ENCODE data around the gene ZFPL1. TPM values are rescaled to one million over a fixed set of nuclear protein-coding genes. Genes with fewer than 3 reads are reported as not detected.

ZFPL1 gene
- total and polyA plus RNA-seq, 9 of the 15 experiments (the other 6 are each of a cell fraction or from before 2014, with no cell fraction given) = 3.7 to 37.5 (median 22.7) TPM

DNA sequence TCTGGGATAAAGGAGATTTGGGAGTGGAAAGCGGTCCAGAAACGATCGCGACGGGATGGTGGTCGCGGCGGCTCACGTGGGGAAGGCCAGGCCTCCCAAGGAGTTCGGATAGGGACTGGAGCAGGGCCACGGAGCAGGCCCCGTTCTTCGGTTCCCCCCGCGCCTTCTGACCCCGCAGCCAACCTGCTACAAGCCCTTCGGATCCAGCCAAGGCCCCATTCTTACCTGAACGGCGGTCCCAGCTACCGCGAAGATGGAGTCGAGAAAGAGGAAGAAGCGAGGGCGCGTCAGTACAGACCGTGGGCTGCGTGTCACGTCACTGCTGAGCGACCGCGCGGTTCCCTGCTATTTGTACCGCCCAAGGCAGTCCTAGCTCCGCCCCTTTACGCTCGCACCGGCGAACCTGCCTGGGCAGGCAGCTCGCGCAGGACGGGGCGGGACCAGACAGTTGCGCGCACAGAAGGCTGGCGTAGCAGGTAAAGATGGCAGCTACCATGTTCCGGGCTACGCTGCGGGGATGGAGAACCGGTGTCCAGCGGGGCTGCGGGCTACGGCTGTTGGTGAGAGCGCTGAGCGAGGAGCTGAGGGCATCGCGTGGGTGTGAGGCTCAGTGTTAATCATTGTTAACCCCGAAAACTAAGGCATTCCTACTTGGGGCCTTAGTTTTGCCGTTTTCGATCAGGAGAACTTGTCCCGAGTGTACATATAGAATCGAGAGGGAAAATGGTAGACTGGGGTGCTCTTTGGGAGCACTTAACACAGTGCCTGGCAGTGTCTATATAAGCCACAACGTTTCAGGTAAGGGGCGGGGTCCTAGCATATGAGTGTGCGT, 38.1 kb downstream of the ZFPL1 start, which contains the start of the genes FAU and MRPL49 (continued):
- TF ChIP-seq, protein P1, sequence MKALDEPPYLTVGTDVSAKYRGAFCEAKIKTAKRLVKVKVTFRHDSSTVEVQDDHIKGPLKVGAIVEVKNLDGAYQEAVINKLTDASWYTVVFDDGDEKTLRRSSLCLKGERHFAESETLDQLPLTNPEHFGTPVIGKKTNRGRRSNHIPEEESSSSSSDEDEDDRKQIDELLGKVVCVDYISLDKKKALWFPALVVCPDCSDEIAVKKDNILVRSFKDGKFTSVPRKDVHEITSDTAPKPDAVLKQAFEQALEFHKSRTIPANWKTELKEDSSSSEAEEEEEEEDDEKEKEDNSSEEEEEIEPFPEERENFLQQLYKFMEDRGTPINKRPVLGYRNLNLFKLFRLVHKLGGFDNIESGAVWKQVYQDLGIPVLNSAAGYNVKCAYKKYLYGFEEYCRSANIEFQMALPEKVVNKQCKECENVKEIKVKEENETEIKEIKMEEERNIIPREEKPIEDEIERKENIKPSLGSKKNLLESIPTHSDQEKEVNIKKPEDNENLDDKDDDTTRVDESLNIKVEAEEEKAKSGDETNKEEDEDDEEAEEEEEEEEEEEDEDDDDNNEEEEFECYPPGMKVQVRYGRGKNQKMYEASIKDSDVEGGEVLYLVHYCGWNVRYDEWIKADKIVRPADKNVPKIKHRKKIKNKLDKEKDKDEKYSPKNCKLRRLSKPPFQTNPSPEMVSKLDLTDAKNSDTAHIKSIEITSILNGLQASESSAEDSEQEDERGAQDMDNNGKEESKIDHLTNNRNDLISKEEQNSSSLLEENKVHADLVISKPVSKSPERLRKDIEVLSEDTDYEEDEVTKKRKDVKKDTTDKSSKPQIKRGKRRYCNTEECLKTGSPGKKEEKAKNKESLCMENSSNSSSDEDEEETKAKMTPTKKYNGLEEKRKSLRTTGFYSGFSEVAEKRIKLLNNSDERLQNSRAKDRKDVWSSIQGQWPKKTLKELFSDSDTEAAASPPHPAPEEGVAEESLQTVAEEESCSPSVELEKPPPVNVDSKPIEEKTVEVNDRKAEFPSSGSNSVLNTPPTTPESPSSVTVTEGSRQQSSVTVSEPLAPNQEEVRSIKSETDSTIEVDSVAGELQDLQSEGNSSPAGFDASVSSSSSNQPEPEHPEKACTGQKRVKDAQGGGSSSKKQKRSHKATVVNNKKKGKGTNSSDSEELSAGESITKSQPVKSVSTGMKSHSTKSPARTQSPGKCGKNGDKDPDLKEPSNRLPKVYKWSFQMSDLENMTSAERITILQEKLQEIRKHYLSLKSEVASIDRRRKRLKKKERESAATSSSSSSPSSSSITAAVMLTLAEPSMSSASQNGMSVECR (CRISPR knock-in tag; IDR thresholded peaks at IDR 0.05) = 0 out of 2 replicates have a peak, but pooled peaks have one; percentile 8
- TF ChIP-seq PTRF (tag; IDR thresholded peaks at IDR 0.05) = no peak
- TF ChIP-seq CSDE1 (IDR thresholded peaks at IDR 0.05) = peak in 1 of 2 experiments; percentile 47; a peak in 1 of 4 replicates
- TF ChIP-seq, protein P2, sequence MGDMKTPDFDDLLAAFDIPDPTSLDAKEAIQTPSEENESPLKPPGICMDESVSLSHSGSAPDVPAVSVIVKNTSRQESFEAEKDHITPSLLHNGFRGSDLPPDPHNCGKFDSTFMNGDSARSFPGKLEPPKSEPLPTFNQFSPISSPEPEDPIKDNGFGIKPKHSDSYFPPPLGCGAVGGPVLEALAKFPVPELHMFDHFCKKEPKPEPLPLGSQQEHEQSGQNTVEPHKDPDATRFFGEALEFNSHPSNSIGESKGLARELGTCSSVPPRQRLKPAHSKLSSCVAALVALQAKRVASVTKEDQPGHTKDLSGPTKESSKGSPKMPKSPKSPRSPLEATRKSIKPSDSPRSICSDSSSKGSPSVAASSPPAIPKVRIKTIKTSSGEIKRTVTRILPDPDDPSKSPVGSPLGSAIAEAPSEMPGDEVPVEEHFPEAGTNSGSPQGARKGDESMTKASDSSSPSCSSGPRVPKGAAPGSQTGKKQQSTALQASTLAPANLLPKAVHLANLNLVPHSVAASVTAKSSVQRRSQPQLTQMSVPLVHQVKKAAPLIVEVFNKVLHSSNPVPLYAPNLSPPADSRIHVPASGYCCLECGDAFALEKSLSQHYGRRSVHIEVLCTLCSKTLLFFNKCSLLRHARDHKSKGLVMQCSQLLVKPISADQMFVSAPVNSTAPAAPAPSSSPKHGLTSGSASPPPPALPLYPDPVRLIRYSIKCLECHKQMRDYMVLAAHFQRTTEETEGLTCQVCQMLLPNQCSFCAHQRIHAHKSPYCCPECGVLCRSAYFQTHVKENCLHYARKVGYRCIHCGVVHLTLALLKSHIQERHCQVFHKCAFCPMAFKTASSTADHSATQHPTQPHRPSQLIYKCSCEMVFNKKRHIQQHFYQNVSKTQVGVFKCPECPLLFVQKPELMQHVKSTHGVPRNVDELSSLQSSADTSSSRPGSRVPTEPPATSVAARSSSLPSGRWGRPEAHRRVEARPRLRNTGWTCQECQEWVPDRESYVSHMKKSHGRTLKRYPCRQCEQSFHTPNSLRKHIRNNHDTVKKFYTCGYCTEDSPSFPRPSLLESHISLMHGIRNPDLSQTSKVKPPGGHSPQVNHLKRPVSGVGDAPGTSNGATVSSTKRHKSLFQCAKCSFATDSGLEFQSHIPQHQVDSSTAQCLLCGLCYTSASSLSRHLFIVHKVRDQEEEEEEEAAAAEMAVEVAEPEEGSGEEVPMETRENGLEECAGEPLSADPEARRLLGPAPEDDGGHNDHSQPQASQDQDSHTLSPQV (IDR thresholded peaks at IDR 0.05) = no peak
- TF ChIP-seq GTF2E2 (tag; IDR thresholded peaks at IDR 0.05) = peak; percentile 63; the same call in 1 of the 2 replicates
- peak; percentile 88 for TF ChIP-seq KDM5B (IDR thresholded peaks at IDR 0.05; ENCODE audit: insufficient replicate concordance, low read depth, low read length)
- TF ChIP-seq, protein P3, sequence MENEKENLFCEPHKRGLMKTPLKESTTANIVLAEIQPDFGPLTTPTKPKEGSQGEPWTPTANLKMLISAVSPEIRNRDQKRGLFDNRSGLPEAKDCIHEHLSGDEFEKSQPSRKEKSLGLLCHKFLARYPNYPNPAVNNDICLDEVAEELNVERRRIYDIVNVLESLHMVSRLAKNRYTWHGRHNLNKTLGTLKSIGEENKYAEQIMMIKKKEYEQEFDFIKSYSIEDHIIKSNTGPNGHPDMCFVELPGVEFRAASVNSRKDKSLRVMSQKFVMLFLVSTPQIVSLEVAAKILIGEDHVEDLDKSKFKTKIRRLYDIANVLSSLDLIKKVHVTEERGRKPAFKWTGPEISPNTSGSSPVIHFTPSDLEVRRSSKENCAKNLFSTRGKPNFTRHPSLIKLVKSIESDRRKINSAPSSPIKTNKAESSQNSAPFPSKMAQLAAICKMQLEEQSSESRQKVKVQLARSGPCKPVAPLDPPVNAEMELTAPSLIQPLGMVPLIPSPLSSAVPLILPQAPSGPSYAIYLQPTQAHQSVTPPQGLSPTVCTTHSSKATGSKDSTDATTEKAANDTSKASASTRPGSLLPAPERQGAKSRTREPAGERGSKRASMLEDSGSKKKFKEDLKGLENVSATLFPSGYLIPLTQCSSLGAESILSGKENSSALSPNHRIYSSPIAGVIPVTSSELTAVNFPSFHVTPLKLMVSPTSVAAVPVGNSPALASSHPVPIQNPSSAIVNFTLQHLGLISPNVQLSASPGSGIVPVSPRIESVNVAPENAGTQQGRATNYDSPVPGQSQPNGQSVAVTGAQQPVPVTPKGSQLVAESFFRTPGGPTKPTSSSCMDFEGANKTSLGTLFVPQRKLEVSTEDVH (IDR thresholded peaks at IDR 0.05; ENCODE audit: low read depth, partially characterized antibody) = peak; percentile 78
- TF ChIP-seq, protein P4, sequence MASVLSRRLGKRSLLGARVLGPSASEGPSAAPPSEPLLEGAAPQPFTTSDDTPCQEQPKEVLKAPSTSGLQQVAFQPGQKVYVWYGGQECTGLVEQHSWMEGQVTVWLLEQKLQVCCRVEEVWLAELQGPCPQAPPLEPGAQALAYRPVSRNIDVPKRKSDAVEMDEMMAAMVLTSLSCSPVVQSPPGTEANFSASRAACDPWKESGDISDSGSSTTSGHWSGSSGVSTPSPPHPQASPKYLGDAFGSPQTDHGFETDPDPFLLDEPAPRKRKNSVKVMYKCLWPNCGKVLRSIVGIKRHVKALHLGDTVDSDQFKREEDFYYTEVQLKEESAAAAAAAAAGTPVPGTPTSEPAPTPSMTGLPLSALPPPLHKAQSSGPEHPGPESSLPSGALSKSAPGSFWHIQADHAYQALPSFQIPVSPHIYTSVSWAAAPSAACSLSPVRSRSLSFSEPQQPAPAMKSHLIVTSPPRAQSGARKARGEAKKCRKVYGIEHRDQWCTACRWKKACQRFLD (CRISPR knock-in tag; IDR thresholded peaks at IDR 0.05) = peak; percentile 56
- TF ChIP-seq TBL1XR1 (IDR thresholded peaks at IDR 0.05; ENCODE audit: low read length in 2 of 2) = peak; percentile 25 to 77; a peak in 3 of 4 replicates
- TF ChIP-seq PHF20 (IDR thresholded peaks at IDR 0.05; ENCODE audit: partially characterized antibody) = peak; percentile 91
- TF ChIP-seq ZNF408 (CRISPR knock-in tag; IDR thresholded peaks at IDR 0.05; ENCODE audit: low read depth) = no peak

Data from K562 (cell line).